Raji (cell line): ENCODE measurements around the gene DRICH1.

Experiments
- POLR2A ChIP-seq: IDR thresholded peaks from 2 replicates; pipeline ENCODE4 v1.6.1; 2011; ENCODE audit warnings: low read depth, low read length, control low read depth; ENCODE audit not compliant: insufficient read depth

The DRICH1 gene, protein sequence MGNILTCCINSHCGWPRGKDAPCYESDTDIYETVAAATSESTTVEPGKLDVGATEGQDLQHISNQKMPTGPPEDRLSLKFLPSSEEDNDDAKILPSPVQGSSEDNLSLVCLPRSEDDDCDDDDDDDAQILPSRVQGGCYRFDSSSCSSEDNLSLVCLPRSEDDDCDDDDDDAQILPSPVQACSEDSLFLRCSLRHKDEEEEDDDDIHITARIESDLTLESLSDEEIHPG

GRCh38 chr22:23632178-23632577 lies at the start of gene DRICH1:
Gene DRICH1, minus strand, starts transcription at chr22:23632321. Its CDS starts 298 bp downstream, at chr22:23632023.
- TF ChIP-seq POLR2A = no peak

GRCh38 chr22:23681026-23681809 lies 49.1 kb upstream of the DRICH1 start:
- TF ChIP-seq POLR2A = no peak

- TF ChIP-seq POLR2A = no peak
Observed at GRCh38 chr22:23678133-23678532, 46.0 kb upstream of the DRICH1 start.

- TF ChIP-seq POLR2A = no peak
Observed at GRCh38 chr22:23677701-23677995, 45.5 kb upstream of the DRICH1 start.

- no peak for TF ChIP-seq POLR2A
Observed at GRCh38 chr22:23675502-23676415, 43.6 kb upstream of the DRICH1 start.

DNA sequence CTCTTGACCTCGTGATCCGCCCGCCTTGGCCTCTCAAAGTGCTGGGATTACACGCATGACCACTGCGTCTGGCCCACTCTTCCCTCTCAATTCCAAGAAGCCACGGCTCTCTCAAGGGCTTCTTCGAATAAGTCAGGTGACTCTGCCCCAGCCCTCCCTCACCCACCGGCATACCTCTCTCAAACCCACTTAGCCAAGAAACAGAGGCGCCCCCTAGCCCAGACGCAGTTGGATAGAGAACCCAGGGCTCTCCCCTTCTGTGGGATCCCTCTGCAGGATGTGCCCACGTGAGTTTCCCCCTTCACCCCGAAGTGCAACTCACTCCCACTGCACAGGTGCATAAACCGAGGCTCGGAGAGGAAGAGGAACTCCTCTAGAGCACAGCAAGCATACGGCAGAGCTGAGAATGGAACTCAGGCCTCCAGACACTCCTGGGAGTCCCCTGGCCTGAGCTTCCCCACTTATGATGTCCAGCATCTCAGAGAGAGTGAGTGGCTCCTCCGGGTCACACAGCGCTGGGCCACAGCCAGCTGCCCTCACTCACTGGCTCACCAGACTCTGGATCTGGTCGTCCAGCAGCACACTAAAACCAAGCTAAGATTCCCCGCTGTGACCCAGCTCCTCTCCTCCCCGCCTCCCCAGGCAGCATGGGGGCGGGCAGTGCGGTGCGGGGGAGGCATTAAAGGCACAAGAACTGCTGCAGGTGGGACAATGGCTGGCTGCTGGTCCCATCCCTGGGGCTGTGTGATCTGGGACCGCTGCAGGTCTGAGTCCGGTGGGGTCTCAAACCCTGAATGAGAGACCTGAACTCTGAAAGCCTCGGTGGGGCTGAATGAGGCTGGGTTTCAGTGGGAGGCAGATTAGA lies 41.9 kb upstream of the DRICH1 start:
- TF ChIP-seq POLR2A = no peak

DNA sequence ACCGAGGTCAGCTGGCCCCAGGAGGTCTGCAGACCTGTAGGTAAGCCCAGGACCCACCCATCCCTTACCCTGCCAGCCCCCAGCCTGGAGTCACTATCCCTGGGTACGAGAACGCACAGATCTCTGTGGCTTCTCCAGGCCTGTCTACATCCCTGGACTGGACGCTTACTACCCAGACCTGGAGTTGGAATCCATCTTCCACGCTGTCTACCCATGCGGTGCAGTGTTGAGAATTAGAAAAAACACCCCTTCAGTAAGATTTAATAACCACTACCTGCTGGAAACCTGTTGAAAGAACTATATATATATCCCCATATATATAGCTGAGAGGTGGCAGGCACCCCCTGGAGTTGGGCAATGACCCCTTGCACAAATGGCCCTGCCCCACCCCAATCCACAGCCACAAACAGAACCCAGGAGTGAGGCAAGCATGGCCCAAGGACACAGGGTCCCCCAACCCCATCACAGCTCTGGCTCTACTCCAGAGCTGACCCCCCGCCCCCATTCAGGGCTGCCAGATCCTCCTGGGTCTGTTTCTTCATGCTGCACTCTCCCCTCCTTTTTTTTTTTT lies 41.0 kb upstream of the DRICH1 start:
- no peak for TF ChIP-seq POLR2A

DNA sequence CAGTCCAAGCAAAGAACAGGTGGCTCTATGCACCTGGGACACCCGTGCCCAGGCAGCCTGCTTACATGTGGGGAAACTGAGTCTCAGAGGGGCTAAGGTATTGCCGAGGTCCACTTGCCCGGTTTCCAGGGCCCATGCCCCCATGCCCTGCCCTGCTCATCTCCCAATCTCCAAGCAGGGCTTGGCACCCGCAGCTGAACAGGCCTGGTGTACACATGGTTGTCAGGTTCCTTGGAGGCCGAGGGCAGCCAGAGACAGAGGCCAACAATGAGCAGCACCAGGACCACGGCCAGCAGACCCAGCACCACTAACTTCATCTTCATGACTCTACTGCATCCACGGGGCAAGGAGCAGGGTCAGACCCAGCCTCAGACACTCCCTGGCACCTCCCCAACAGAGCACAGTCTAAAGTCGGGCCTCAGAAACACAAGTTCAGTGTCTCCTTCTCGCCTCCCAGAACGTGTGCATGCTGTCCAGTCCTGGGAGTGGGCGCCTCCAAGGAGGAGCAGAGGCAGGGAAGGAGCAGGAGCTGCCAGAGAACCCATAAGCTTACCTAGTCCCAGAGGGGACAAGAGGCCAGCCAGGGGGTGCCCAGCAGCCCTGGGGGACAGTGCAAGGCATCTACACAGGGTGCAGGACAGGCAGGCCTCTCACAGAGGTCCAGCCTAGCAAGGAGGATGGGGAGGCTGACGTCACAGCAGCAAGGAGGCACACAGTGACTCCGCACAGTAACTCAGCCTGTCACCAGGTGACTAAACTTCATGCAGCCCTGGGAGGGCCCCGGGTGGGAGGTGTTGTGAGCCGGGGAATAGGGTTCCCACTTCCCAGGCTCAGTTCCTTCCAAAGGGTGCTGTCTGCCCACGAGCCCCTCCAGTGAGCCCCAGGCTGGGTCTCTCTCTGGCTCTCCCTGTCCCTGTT lies 38.5 kb upstream of the DRICH1 start:
- TF ChIP-seq POLR2A = no peak

- TF ChIP-seq POLR2A = no peak
Observed at GRCh38 chr22:23657727-23658126, 25.6 kb upstream of the DRICH1 start.

- no peak for TF ChIP-seq POLR2A
Observed at GRCh38 chr22:23655891-23656475, 23.9 kb upstream of the DRICH1 start.

- no peak for TF ChIP-seq POLR2A
Observed at GRCh38 chr22:23652711-23653110, 20.6 kb upstream of the DRICH1 start.

- TF ChIP-seq POLR2A = no peak
Observed at GRCh38 chr22:23652286-23652685, 20.2 kb upstream of the DRICH1 start.

- TF ChIP-seq POLR2A = no peak
Observed at GRCh38 chr22:23651676-23652075, 19.6 kb upstream of the DRICH1 start.
